ENCODE data around the gene TLDC2.

Gene TLDC2

DNA sequence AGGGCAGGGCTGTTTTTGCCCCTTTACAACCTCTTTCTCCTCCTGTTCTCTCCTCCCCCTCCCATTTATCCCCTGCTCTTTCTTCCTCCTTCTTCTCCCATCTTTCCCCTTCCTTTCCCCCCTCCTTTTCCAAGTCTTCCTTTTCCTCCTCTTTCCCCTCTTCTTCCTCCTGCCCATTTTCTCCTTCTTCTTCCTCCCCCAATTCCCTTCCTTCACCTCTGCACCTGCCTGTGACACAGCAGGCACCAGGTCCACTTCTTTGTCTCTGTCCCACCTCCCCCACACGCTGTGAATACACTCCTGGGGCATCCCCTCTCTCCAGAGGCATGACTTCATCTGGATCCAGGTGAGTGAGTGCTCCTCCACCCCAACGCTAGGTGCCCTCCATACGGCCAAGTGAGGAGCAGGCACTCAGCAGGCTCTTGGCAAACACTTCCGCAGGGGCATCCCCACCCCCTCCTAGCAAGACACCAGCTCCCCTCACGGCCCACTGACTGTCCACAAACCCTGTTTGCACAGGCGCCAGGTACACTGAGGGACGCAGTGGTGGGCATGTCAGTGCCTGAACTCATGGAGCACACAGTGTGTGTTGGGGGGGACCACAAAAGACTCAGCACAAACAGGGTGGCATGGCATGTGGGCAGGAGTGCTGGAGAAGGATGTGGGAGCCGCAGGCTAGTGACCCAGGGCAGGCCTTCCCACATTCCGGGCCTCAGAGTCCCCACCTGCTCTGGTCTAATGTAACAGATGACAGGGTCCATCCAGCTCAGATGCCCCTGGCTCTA is 10.7 kb upstream of the TLDC2 start:
- TF ChIP-seq SIN3A (IDR thresholded peaks at IDR 0.05; ENCODE audit: borderline replicate concordance, insufficient read depth, low read length): no peak
- no peak for TF ChIP-seq FOXP2 (optimal IDR thresholded peaks at IDR 0.05; ENCODE audit: borderline replicate concordance, extremely low read depth, extremely low read length, insufficient read depth)
- TF ChIP-seq, protein P1, sequence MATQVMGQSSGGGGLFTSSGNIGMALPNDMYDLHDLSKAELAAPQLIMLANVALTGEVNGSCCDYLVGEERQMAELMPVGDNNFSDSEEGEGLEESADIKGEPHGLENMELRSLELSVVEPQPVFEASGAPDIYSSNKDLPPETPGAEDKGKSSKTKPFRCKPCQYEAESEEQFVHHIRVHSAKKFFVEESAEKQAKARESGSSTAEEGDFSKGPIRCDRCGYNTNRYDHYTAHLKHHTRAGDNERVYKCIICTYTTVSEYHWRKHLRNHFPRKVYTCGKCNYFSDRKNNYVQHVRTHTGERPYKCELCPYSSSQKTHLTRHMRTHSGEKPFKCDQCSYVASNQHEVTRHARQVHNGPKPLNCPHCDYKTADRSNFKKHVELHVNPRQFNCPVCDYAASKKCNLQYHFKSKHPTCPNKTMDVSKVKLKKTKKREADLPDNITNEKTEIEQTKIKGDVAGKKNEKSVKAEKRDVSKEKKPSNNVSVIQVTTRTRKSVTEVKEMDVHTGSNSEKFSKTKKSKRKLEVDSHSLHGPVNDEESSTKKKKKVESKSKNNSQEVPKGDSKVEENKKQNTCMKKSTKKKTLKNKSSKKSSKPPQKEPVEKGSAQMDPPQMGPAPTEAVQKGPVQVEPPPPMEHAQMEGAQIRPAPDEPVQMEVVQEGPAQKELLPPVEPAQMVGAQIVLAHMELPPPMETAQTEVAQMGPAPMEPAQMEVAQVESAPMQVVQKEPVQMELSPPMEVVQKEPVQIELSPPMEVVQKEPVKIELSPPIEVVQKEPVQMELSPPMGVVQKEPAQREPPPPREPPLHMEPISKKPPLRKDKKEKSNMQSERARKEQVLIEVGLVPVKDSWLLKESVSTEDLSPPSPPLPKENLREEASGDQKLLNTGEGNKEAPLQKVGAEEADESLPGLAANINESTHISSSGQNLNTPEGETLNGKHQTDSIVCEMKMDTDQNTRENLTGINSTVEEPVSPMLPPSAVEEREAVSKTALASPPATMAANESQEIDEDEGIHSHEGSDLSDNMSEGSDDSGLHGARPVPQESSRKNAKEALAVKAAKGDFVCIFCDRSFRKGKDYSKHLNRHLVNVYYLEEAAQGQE (IDR thresholded peaks at IDR 0.05; ENCODE audit: insufficient read depth in 1 of 2, low read depth in 2 of 2, low read length in 2 of 2): no peak
- no peak for TF ChIP-seq POLR2AphosphoS5 (IDR thresholded peaks at IDR 0.05; ENCODE audit: low read depth, low read length)
- TF ChIP-seq TAF1 (IDR thresholded peaks at IDR 0.05; ENCODE audit: borderline replicate concordance, insufficient read depth, low read length): no peak

DNA sequence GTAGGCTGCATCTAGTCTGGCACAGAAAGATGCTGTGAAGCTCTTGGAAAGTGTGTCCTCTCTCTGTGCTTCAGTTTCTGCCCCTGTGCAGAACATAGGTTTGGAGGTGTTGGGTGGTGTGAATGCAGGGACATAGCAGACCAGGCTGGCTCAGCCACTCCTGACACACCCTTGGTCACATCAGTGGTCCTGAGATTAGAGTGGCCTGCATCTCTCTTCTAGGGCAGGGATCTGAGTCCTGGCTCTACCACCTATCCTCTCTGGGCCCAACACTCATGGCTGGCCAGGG is 10.1 kb upstream of the TLDC2 start:
- no peak for TF ChIP-seq FOXP2 (optimal IDR thresholded peaks at IDR 0.05; ENCODE audit: borderline replicate concordance, extremely low read depth, extremely low read length, insufficient read depth)
- TF ChIP-seq POLR2AphosphoS5 (IDR thresholded peaks at IDR 0.05; ENCODE audit: low read depth, low read length): no peak
- no peak for TF ChIP-seq SIN3A (IDR thresholded peaks at IDR 0.05; ENCODE audit: borderline replicate concordance, insufficient read depth, low read length)
- no peak for TF ChIP-seq TAF1 (IDR thresholded peaks at IDR 0.05; ENCODE audit: borderline replicate concordance, insufficient read depth, low read length)
- TF ChIP-seq, protein P1 (IDR thresholded peaks at IDR 0.05; ENCODE audit: insufficient read depth in 1 of 2, low read depth in 2 of 2, low read length in 2 of 2): no peak

DNA sequence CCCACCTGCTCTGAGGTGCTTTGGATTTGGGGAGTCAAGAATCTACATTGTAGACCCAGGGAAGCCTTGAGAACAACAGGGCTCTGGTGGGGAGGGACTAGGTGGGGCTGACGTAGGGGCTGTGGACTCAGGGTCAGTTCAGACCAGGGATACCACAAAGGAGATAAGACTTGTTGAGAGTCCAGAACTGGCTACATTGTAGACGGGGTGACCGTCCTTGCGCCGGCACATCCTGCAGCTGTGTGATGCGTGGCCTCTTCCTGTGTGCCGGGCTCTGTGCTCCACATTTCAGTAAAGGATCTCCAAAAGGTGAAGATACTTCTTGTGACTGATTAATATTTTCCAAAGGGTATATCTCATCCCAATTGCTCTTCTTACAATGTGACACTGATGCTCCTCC is 9.8 kb upstream of the TLDC2 start:
- TF ChIP-seq TAF1 (IDR thresholded peaks at IDR 0.05; ENCODE audit: borderline replicate concordance, insufficient read depth, low read length): no peak
- TF ChIP-seq, protein P1 (IDR thresholded peaks at IDR 0.05; ENCODE audit: insufficient read depth in 1 of 2, low read depth in 2 of 2, low read length in 2 of 2): no peak
- no peak for TF ChIP-seq POLR2AphosphoS5 (IDR thresholded peaks at IDR 0.05; ENCODE audit: low read depth, low read length)
- TF ChIP-seq SIN3A (IDR thresholded peaks at IDR 0.05; ENCODE audit: borderline replicate concordance, insufficient read depth, low read length): no peak
- TF ChIP-seq FOXP2 (optimal IDR thresholded peaks at IDR 0.05; ENCODE audit: borderline replicate concordance, extremely low read depth, extremely low read length, insufficient read depth): no peak

DNA sequence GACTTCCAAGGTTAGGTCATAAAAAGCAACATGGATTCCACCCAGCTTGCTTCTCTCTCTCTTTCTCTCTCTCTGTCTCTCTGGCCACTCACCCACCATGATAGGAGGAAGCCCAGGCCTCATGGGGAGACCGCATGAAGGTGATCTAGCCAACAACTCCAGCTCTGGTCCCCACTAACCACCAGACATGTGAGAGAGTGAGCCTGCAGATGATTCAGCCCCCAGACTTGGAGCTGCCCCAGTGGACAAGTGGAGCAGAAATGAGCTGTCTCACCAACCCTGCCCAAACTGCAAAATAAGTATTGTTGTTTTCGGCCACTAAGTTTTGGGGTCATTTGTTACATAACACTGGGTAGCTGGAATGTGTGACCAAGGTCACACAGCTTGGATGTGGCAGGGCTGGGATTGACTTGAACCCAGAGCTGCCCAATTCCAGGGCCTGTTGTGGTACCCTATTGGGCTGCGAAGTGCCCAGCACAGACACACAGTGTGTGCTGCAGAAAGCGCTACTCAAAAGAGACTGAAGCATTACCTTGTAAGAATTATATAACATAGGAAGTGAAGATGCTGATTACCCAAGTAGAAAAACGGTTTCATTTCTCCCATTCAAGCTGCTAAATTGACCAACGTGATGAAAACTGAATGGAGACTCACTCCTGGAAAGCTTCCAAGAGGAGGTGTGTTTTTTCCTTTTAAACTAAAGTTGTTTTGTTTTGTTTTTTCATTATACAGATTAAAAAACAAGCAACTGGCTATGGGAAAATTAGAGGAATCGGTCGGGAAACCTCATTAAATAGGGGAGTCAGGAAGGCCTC is 9.1 kb upstream of the TLDC2 start:
- TF ChIP-seq, protein P1 (IDR thresholded peaks at IDR 0.05; ENCODE audit: insufficient read depth in 1 of 2, low read depth in 2 of 2, low read length in 2 of 2): no peak
- TF ChIP-seq FOXP2 (optimal IDR thresholded peaks at IDR 0.05; ENCODE audit: borderline replicate concordance, extremely low read depth, extremely low read length, insufficient read depth) (no peak), SIN3A (IDR thresholded peaks at IDR 0.05; ENCODE audit: borderline replicate concordance, insufficient read depth, low read length) (no peak), POLR2AphosphoS5 (IDR thresholded peaks at IDR 0.05; ENCODE audit: low read depth, low read length) (no peak)

Measured in PFSK-1 (cell line).